ENCODE results near the gene PLXNA2. TPM values are rescaled to one million over a fixed set of nuclear protein-coding genes. Genes with fewer than 3 reads are reported as not detected.

PLXNA2 gene
- total and polyA plus RNA-seq, 2 donors (not counting 3 experiments of a cell fraction or from before 2014, with no cell fraction given), result 42.6 to 229 TPM

- DNase-seq (ENCODE audit: low read depth, low spot score), result no peak
- H3K36me3 ChIP-seq (ENCODE audit: control insufficient read depth in 2 of 2, extremely low read depth in 1 of 2, insufficient read depth in 2 of 2, low read length in 2 of 2), result peaks cover 6 to 11% of the 10 kb centered on the region in 2 experiments
- H3K9me3 ChIP-seq (replicated peaks; ENCODE audit: control insufficient read depth, insufficient read depth, low read length), result no peaks in the 10 kb centered on the region
- H2AFZ ChIP-seq (ENCODE audit: low read depth, low read length), result no peak overlapping the region
- dilution Hi-C loops (cut with MboI; ENCODE audit: extremely low pct_ligation_motif_present, low sequenced_read_pairs) (no loop called here), intact Hi-C loops (cut with micrococcal nuclease) (no loop called here)
- ChIA-PET POLR2A (no interaction called here), CTCF (interaction anchor here (0.8 to 2.8 kb wide), 7 partner anchors 9 to 134 kb away, joined by 3 to 14 read pairs (median 3); partner anchors contain the start of gene PLXNA2)
- FAIRE-seq, result no peak
- no peak overlapping the region for H3K9ac ChIP-seq (replicated peaks; ENCODE audit: extremely low read depth, insufficient read depth, low read length)
- H3K79me2 ChIP-seq (ENCODE audit: control insufficient read depth, insufficient read depth, low read length), result peaks cover 93% of the 10 kb centered on the region
- H3K27ac ChIP-seq (ENCODE audit: insufficient read depth, low read depth, low read length), result no peak overlapping the region
- H3K27me3 ChIP-seq (ENCODE audit: control insufficient read depth in 2 of 2, insufficient read depth in 2 of 2, low read length in 2 of 2), result no peaks in the 10 kb centered on the region
- no peak overlapping the region for H3K4me2 ChIP-seq (ENCODE audit: insufficient read depth, low read length)
- H3K4me1 ChIP-seq (ENCODE audit: control insufficient read depth, extremely low read depth, insufficient read depth, low read length), result peaks cover 10% of the 10 kb centered on the region
- TF ChIP-seq FOS (IDR thresholded peaks at IDR 0.05; ENCODE audit: borderline replicate concordance, insufficient read depth, low read length) (no peak), JUN (IDR thresholded peaks at IDR 0.05; ENCODE audit: borderline replicate concordance, insufficient read depth, insufficient read length, low read depth) (no peak), MYC (IDR thresholded peaks at IDR 0.05; ENCODE audit: low read depth, low read length) (no peak), POLR2AphosphoS5 (IDR thresholded peaks at IDR 0.05; ENCODE audit: insufficient read depth, low read depth, low read length) (no peak), GATA2 (IDR thresholded peaks at IDR 0.05; ENCODE audit: insufficient read depth, insufficient read length, low read depth, low read length) (no peak), POLR2A (IDR thresholded peaks at IDR 0.05; ENCODE audit: low read depth, low read length) (no peak), MAX (IDR thresholded peaks at IDR 0.05; ENCODE audit: insufficient read depth, insufficient read length) (no peak), CTCF (IDR thresholded peaks at IDR 0.05; ENCODE audit: extremely low read depth in 1 of 2, insufficient read depth in 1 of 2, low read depth in 1 of 2, low read length in 2 of 2) (no peak), EZH2 (IDR thresholded peaks at IDR 0.05; ENCODE audit: borderline replicate concordance, low read depth, low read length, severe bottlenecking) (no peak)
- no peaks in the 10 kb centered on the region for H3K9me1 ChIP-seq (replicated peaks; ENCODE audit: control insufficient read depth, extremely low read depth, insufficient read depth, low read length)
- no peak overlapping the region for H3K4me3 ChIP-seq (replicated peaks in 1 of 3; ENCODE audit: insufficient read depth in 1 of 3, low read depth in 1 of 3, low read length in 3 of 3)
- BruUV-seq (replicated peaks), result no TSS peak
- peaks cover 2% of the 10 kb centered on the region for H4K20me1 ChIP-seq (replicated peaks; ENCODE audit: control insufficient read depth, extremely low read depth, insufficient read depth, low read length)
Observed at GRCh38 chr1:208111646-208112190, 132.5 kb downstream of the PLXNA2 start.
